ENCODE data around the gene FNDC7.

DNA sequence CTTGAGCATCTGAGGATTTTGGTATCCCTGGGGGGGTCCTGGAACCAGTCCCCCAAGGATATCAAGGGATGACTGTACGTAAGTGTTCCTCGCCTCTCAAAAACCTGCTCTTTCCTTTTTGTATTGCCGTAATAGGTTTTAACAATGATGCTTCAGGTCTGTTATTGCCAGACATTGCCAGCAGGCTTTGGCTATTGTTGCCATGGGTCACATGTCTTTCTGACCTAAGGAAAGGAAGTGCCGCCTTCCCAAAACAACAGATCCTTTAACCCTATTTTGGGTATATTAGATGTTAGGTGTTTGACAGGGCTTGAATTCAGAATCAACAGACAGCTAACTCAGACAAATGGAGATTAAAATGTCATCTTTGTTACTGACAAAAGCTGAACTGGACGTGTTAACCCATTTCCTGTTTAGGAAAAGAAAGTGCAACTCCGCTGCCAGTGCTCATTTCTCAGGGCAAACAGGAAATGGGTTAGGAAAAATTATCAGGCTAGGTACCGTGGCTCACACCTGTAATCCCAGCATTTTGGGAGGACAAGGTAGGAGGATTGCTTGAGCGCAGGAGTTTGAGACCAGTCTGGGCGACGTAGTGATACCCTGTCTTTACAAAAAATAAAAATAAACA is 33.0 kb upstream of the FNDC7 start:
- TF ChIP-seq REST (IDR thresholded peaks at IDR 0.05; ENCODE audit: insufficient read depth in 1 of 2, low read depth in 2 of 2, low read length in 2 of 2) (no peak), TAF1 (IDR thresholded peaks at IDR 0.05; ENCODE audit: borderline replicate concordance, insufficient read depth, low read length) (no peak), POLR2AphosphoS5 (IDR thresholded peaks at IDR 0.05; ENCODE audit: low read depth, low read length) (no peak), SIN3A (IDR thresholded peaks at IDR 0.05; ENCODE audit: borderline replicate concordance, insufficient read depth, low read length) (no peak)

All from PFSK-1 (cell line).